ENCODE data around the gene GSG1L.

Gene GSG1L

DNA sequence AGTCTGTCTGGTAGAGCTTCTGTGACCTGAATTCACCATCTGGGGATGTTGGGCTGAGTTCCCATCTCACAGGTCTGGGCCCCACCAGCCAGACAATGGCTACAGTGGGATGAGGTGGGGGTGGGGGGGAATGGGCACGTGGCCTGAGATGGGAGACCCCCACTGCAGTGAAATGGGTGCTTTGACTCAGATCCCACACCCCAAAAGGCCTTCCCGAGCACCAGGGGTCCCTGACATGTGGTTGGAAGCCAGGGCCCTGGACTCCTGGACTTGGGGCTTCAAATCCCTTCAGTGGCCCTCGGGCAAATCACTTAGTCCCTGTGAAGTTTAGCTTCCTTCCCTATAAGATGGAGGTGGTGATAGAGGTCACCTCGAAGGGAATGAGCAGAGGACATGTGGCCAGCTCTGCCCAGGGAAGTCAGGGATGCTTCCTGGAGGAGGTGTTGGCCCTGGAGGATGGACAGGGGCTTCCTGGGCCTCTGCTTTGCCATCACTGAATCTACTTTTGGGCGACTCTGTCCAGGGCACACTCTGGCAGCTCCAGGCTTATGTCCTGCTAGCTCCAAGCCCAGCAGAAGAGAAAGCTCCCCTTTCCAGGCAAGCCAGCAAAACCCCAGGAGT lies 295.4 kb downstream of the GSG1L start:
- no peak for DNase-seq

DNA sequence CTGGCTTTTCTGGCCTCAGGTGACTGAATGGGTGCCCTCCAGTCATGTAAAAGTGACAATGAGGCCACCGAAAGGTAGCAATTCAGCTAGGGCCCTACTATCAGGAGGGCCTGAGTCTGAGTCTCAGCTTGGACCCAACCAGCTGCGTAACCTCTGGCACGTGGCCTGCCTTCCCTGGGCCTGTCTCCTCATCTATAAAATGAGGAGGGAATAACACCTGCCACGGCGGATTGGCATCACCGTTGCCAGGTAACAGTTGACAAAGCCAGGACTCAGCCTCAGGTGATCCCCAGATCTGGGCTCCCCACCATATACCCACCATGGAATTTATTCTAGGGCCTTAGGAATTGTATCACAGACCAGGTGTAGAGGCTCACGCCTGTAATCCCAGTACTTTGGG lies 296.4 kb downstream of the GSG1L start:
- DNase-seq: no peak

DNA sequence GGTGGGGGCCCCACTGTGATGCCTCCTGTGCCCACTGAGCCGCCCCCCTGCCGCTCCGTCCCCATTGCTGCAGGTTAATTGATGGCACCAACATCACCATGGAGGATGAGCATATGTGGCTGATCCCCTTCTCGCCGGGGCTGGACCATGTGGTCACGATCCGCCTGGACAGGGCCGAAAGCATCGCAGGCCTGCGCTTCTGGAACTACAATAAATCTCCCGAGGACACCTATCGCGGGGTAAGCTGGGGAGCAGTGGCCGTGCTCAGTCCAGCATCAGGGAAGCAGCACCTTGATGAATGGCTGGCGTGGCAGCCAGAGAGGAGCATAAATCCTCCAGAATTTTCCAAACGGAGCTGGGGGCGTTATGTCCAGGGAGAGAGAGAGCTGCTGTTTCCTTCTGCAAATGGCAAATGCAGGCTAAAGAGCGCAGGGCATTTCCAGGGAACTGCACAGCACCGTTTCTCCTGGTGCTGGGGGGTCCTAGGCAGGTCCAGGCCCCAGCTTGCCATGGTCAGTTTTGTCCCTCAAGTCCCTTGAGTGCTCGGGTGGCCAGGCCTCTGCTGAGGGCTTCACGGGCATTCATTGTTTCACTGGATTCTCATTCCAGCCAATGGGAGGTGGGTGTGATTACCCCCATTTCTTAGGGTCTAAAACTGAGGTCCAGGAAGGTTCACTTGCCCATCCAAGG lies 297.1 kb downstream of the GSG1L start:
- DNase-seq: no peak

DNA sequence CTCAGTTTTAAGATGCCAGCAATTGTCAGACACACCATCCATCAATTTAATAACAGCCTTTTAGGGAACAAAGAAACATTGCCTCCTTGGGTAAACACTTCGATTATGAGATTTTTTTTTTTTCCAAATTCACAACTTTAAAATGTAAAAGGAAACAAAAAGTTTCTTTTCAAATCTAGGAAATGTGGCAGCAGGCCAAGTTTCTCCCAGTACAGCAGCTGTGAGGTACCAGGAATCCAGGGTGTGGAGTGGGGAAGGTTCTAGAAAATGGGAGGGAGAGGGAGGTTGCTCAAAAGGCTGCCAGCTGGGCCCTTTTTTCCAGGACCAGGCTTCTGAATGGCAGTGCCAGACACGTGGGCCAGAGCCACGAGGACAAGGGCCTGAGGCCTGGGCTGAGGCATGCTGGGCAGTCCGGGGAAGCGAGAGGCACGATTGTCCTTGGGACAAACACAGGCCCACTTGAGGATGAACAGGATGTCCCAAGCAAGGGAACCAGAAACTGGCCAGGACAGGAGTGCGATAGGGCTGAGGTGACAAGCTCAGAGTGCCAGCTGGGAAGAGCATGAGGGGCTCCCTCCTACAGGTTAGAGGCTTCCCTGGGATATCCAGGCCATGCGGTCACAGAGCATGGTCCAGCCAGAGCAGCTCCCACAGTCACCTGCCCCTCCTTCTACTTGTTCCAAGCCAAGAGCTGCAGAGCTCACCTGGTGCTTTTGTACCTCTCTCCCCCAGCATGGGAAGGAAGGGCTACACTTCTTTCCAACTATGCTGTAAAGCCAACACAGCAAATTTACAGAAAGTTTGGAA lies 298.4 kb downstream of the GSG1L start:
- no peak for DNase-seq

GRCh38 chr16:27764427-27764826 lies 299.1 kb downstream of the GSG1L start:
- no peak for DNase-seq

- DNase-seq: no peak
Observed at GRCh38 chr16:27762441-27762840, 301.1 kb downstream of the GSG1L start.

GRCh38 chr16:27761816-27762215 lies 301.7 kb downstream of the GSG1L start:
- no peak for DNase-seq

- DNase-seq: no peak
Observed at GRCh38 chr16:27760789-27761176, 302.7 kb downstream of the GSG1L start.

DNA sequence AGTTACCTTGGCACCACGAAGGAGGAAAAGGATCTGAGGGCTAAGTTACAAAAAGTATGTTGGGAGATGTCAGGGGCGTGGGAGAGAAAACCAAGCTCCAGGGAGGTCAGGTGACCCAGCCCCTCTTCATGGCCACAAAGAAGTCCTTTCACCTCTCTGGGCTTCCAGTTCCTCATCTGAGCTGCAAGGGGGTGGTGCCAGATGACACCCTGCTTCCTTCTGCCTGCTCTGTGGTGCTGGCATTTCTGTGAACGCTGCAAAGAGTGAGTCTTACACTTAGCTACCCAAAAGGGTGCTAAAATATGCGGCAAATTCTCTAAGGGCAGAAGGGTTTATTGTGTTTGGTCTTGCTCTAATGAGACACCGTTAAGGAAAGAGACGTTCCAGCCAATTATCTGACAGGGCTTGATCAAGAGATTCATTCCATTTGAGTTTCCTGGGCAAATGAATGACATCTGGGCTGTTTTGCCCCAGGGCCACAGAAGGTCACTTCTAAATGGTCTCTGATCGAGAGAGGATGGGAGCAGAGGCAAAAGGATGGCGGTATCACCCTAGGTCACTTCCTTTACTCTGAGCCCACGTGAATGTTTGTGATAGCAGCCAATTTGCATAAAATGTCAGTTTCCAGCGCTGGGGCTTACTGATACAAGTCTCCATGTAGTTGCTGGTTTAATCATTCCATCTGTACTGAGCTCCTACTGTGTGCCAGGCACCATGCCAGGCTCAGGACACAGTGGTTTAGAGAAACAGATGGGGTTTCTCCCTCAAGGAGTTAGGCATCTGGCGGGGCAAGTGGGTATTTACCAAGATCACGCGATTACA lies 303.3 kb downstream of the GSG1L start:
- DNase-seq: no peak

DNA sequence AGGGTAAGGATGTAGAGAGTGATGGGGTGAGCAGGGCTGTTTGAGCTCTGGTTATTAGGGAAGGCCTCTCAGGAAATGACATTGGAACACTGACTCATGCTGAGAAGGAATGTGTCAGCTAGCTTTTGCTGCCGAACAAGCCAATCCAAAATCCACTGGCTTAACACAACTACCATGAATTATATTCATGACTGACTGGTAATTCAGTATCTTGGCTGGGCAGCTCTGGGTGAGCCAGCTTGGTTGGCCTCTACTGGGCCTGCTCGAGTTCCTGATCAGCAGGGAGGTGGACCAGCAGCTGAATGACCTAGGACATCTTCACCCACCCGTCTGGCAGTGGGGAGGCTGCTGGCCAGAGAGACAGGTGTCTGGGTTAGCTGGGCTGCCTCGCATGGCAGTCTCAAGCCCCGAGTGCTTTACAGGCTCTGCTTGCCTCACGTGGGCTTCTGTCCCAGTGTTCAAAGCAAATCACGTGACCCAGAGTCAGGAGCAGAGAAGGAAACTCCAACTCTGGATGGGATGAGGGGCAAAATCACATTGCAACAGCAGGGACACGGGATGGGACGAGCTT lies 304.1 kb downstream of the GSG1L start:
- no peak for DNase-seq

DNA sequence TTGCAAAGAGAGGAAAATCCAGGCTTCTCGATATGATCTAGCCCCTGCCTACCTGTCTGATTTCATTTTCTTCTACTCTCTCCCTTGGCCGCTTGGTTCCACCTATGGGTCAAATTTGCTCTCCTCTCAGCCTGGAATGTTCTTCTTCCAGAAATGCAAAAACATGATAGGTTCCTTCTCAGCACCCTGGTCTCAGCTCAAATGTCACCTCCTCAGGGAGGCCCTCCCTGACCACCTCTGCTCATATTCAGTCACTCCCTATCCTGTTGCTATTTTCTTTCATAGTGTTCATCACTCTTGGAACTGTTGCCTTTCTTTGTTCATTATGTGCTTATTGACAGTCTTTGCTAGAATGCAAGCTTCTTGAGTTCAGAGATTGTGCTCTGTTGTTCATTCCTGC lies 305.0 kb downstream of the GSG1L start:
- DNase-seq: no peak

- no peak for DNase-seq
Observed at GRCh38 chr16:27756206-27756970, 307.1 kb downstream of the GSG1L start.

- no peak for DNase-seq
Observed at GRCh38 chr16:27754788-27755690, 308.5 kb downstream of the GSG1L start.

DNA sequence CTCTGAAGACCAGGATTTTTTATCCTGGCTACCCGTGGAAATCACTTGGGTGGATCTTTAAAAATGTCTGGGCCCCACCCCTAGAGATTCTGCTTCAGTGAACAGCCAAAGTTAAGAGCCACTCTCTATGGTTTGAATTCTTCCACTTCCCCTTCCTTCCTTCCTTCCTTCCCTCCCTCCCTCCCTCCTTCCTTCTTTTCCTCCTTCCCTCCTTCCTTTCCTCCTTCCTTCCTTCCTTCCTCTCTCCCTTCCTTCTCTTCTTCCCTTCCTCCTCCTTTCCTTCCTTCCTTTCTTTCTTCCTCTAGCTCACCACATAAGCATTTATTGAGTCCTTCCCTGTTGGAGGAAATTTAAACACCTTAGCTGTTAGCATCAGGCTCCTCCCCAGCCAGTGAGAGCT lies 310.0 kb downstream of the GSG1L start:
- no peak for DNase-seq

DNA sequence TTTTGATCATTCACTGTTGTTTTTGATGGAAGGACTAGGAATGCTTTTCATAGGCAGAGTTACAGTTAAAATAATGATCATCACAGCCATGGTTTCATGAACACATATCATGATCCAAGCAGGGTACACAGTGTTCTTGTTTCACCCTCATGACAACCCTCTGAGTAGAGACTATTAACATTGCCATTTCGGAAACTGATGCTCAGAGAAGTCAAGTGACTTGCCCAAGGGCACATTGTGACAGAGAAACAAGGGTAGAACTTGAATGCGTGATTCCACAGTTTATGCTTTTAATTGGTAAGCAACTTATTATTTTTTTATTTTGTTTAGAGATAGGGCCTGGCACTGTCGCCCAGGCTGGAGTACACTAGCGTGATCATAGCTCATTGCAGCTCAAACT lies 311.3 kb downstream of the GSG1L start:
- no peak for DNase-seq

GRCh38 chr16:27751676-27752075 lies 311.8 kb downstream of the GSG1L start:
- DNase-seq: no peak

GRCh38 chr16:27751233-27751632 lies 312.3 kb downstream of the GSG1L start:
- DNase-seq: no peak

DNA sequence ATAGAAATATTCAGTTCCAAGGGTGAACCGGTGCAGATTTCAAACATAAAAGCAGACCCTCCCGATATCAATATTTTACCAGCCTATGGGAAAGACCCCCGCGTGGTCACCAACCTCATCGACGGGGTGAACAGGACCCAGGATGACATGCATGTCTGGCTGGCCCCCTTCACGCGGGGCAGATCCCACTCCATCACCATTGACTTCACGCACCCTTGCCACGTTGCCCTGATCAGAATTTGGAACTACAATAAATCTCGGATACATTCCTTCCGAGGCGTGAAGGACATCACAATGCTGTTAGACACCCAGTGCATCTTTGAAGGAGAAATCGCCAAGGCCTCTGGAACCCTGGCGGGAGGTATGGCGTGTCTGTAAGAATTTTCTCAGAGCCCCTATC lies 313.6 kb downstream of the GSG1L start:
- no peak for DNase-seq

- DNase-seq: no peak
Observed at GRCh38 chr16:27749547-27749875, 314.0 kb downstream of the GSG1L start.

- DNase-seq: peak; percentile 16
Observed at GRCh38 chr16:27748868-27749546, 314.5 kb downstream of the GSG1L start.

- no peak for DNase-seq
Observed at GRCh38 chr16:27747946-27748345, 315.6 kb downstream of the GSG1L start.

Data from activated gamma-delta T cell treated with Interleukin-2 at 50 U/mL for 16 hours (primary cell).